Nephron progenitor cell (in vitro differentiated cells): ENCODE measurements around the gene STK39.

ENCODE experiments used
- DNase-seq: peaks from one replicate; pipeline ENCODE4 v3.0.0; 2021
- H3K27ac Mint-ChIP-seq: 2 replicates; pipeline ENCODE4 v1.8.0; 2021; ENCODE audit warnings: mild to moderate bottlenecking, moderate library complexity, mixed read lengths
- H3K27me3 Mint-ChIP-seq: 2 replicates; pipeline ENCODE4 v1.8.0; 2021; ENCODE audit warnings: mild to moderate bottlenecking, low read depth, mixed read lengths; ENCODE audit not compliant: poor library complexity
- H3K36me3 Mint-ChIP-seq: 2 replicates; pipeline ENCODE4 v1.8.0; 2021; ENCODE audit warnings: low read depth, mixed read lengths
- H3K4me1 Mint-ChIP-seq: 2 replicates; pipeline ENCODE4 v1.8.0; 2021; ENCODE audit warnings: mixed read lengths
- H3K4me3 Mint-ChIP-seq: 2 replicates; pipeline ENCODE4 v1.8.0; 2021; ENCODE audit warnings: mild to moderate bottlenecking, moderate library complexity, mixed read lengths
- H3K9me3 Mint-ChIP-seq: 2 replicates; pipeline ENCODE4 v1.8.0; 2021; ENCODE audit warnings: mild to moderate bottlenecking, moderate library complexity, mixed read lengths
- TF ChIP-seq, protein P1 (sequence below): fragments of 200-600 bp; sonication (generic); IDR thresholded peaks from 2 replicates; pipeline ENCODE4 v1.5.0; 2021; ENCODE audit warnings: antibody characterized with exemption

STK39 gene

GRCh38 chr2:167980439-167980838, 267.0 kb downstream of the STK39 start:
- peaks cover 4% of the 10 kb centered on the region for H3K27me3 Mint-ChIP-seq
- TF ChIP-seq, protein P1, sequence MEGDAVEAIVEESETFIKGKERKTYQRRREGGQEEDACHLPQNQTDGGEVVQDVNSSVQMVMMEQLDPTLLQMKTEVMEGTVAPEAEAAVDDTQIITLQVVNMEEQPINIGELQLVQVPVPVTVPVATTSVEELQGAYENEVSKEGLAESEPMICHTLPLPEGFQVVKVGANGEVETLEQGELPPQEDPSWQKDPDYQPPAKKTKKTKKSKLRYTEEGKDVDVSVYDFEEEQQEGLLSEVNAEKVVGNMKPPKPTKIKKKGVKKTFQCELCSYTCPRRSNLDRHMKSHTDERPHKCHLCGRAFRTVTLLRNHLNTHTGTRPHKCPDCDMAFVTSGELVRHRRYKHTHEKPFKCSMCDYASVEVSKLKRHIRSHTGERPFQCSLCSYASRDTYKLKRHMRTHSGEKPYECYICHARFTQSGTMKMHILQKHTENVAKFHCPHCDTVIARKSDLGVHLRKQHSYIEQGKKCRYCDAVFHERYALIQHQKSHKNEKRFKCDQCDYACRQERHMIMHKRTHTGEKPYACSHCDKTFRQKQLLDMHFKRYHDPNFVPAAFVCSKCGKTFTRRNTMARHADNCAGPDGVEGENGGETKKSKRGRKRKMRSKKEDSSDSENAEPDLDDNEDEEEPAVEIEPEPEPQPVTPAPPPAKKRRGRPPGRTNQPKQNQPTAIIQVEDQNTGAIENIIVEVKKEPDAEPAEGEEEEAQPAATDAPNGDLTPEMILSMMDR, result no peak
- H3K27ac Mint-ChIP-seq, result peak overlapping the region; percentile 7
- H3K4me3 Mint-ChIP-seq, result no peak overlapping the region
- DNase-seq, result no peak
- peaks cover 11% of the 10 kb centered on the region for H3K9me3 Mint-ChIP-seq
- peaks cover 26% of the 10 kb centered on the region for H3K4me1 Mint-ChIP-seq
- H3K36me3 Mint-ChIP-seq, result peaks cover 36% of the 10 kb centered on the region

DNA sequence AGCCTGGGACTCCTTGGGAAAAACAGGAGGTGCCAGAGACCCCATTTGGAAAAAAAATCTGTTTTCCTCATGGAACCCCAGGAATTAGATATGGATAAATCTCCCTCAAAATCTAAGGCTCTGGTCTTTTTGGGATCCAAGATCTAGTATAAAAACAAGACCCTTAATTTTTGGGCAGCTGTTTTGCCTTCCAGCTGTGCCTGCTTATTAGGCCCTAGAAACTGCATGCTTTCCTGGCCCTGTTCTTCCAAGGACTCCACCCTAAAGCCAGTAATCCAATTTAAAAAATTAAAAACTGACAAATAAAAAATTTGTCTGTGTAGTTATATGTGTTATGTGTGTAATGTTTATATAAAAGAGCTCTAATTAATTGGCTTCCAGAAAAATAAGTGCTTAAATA, 274.6 kb downstream of the STK39 start:
- TF ChIP-seq, protein P1, result no peak
- peaks cover 79% of the 10 kb centered on the region for H3K36me3 Mint-ChIP-seq
- peak; percentile 16 for DNase-seq
- no peak overlapping the region for H3K27ac Mint-ChIP-seq
- H3K9me3 Mint-ChIP-seq, result peaks cover 76% of the 10 kb centered on the region
- peaks cover 9% of the 10 kb centered on the region for H3K4me1 Mint-ChIP-seq
- H3K4me3 Mint-ChIP-seq, result no peak overlapping the region
- H3K27me3 Mint-ChIP-seq, result peaks cover 1% of the 10 kb centered on the region

DNA sequence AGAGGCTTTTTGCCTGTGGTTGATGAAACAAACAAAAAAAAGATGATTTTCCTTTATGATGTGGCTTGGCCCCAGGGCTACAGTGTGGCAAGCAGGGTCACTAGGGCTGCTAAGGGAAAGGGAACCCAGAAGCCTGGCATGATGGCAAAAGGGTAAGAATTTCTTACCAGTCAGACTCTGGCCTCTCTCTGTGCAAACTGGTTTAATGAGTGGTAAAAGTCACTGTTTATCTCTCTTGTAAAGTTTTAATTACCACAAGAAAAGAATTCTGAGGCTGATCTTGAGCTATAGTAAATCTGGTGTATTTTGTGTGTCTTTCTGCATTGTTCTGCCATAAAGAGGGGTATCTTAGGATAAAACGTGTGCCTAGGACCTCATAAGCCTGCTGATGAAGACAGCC, 275.4 kb downstream of the STK39 start:
- H3K9me3 Mint-ChIP-seq, result peaks cover 76% of the 10 kb centered on the region
- TF ChIP-seq, protein P1, result no peak
- H3K36me3 Mint-ChIP-seq, result peaks cover 79% of the 10 kb centered on the region
- no peaks in the 10 kb centered on the region for H3K27me3 Mint-ChIP-seq
- no peak overlapping the region for H3K27ac Mint-ChIP-seq
- no peak overlapping the region for H3K4me3 Mint-ChIP-seq
- peaks cover 11% of the 10 kb centered on the region for H3K4me1 Mint-ChIP-seq
- DNase-seq, result no peak

- no peak for DNase-seq
- peaks cover 37% of the 10 kb centered on the region for H3K9me3 Mint-ChIP-seq
- peaks cover 53% of the 10 kb centered on the region for H3K4me1 Mint-ChIP-seq
- H3K27ac Mint-ChIP-seq, result peak overlapping the region; percentile 92
- no peak overlapping the region for H3K4me3 Mint-ChIP-seq
- peaks cover 40% of the 10 kb centered on the region for H3K36me3 Mint-ChIP-seq
- no peaks in the 10 kb centered on the region for H3K27me3 Mint-ChIP-seq
- TF ChIP-seq, protein P1, result no peak
Measured at GRCh38 chr2:167966937-167967913, 280.2 kb downstream of the STK39 start.

GRCh38 chr2:167965907-167966761, 281.3 kb downstream of the STK39 start:
- H3K4me1 Mint-ChIP-seq, result peaks cover 64% of the 10 kb centered on the region
- no peak for DNase-seq
- peaks cover 26% of the 10 kb centered on the region for H3K9me3 Mint-ChIP-seq
- peaks cover 29% of the 10 kb centered on the region for H3K36me3 Mint-ChIP-seq
- no peak overlapping the region for H3K4me3 Mint-ChIP-seq
- H3K27ac Mint-ChIP-seq, result peak overlapping the region; percentile 92
- no peaks in the 10 kb centered on the region for H3K27me3 Mint-ChIP-seq
- TF ChIP-seq, protein P1, result no peak
